ENCODE measurements around the gene GRIK4. TPM values are rescaled to one million over a fixed set of nuclear protein-coding genes. Genes with fewer than 3 reads are reported as not detected.

Gene GRIK4
- total RNA-seq, 1 experiment from 2014 or later: 3.3 TPM

GRCh38 chr11:120566176-120566575, 54.6 kb downstream of the GRIK4 start:
- DNase-seq (ENCODE audit: low spot score): no peak
- ATAC-seq: no peak
- peaks cover 2% of the 10 kb centered on the region; the same call in 1 of the 2 replicates for H3K9me3 Mint-ChIP-seq
- 0 out of 2 replicates have a peak, but pooled peaks cover 3% of the 10 kb centered on the region for H3K36me3 Mint-ChIP-seq
- ChIA-PET CTCF (interaction anchor here (0.7 to 1.8 kb wide), 3 partner anchors 55 to 119 kb away, joined by 3 to 5 read pairs (median 3); partner anchors contain the start of gene GRIK4), POLR2A (no interaction called here)
- peaks cover 40% of the 10 kb centered on the region for H3K27me3 Mint-ChIP-seq (ENCODE audit: low read depth)
- no peak overlapping the region for H3K27ac Mint-ChIP-seq
- H3K4me3 Mint-ChIP-seq: no peak overlapping the region
- TF ChIP-seq, protein P1, sequence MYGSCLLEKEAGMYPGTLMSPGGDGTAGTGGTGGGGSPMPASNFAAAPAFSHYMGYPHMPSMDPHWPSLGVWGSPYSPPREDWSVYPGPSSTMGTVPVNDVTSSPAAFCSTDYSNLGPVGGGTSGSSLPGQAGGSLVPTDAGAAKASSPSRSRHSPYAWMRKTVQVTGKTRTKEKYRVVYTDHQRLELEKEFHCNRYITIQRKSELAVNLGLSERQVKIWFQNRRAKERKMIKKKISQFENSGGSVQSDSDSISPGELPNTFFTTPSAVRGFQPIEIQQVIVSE (CRISPR knock-in tag; IDR thresholded peaks at IDR 0.05; ENCODE audit: borderline replicate concordance): no peak
- TF ChIP-seq ZNF416 (CRISPR knock-in tag; IDR thresholded peaks at IDR 0.05) (no peak), E2F4 (CRISPR knock-in tag; IDR thresholded peaks at IDR 0.05; ENCODE audit: borderline replicate concordance, low read depth) (no peak), HMGA2 (CRISPR knock-in tag; IDR thresholded peaks at IDR 0.05) (no peak), ZNF219 (CRISPR knock-in tag; IDR thresholded peaks at IDR 0.05; ENCODE audit: borderline replicate concordance) (no peak), TEAD1 (CRISPR knock-in tag; IDR thresholded peaks at IDR 0.05) (no peak), IRF2 (CRISPR knock-in tag; IDR thresholded peaks at IDR 0.05; ENCODE audit: borderline replicate concordance, low read depth) (no peak), TP53 (CRISPR knock-in tag; IDR thresholded peaks at IDR 0.05) (no peak), EMX1 (CRISPR knock-in tag; IDR thresholded peaks at IDR 0.05) (no peak), JAZF1 (CRISPR knock-in tag; IDR thresholded peaks at IDR 0.05) (no peak), GRHL2 (CRISPR knock-in tag; IDR thresholded peaks at IDR 0.05; ENCODE audit: insufficient replicate concordance, severe bottlenecking) (no peak), MYBL2 (CRISPR knock-in tag; IDR thresholded peaks at IDR 0.05) (no peak)
- TF ChIP-seq, protein P2, sequence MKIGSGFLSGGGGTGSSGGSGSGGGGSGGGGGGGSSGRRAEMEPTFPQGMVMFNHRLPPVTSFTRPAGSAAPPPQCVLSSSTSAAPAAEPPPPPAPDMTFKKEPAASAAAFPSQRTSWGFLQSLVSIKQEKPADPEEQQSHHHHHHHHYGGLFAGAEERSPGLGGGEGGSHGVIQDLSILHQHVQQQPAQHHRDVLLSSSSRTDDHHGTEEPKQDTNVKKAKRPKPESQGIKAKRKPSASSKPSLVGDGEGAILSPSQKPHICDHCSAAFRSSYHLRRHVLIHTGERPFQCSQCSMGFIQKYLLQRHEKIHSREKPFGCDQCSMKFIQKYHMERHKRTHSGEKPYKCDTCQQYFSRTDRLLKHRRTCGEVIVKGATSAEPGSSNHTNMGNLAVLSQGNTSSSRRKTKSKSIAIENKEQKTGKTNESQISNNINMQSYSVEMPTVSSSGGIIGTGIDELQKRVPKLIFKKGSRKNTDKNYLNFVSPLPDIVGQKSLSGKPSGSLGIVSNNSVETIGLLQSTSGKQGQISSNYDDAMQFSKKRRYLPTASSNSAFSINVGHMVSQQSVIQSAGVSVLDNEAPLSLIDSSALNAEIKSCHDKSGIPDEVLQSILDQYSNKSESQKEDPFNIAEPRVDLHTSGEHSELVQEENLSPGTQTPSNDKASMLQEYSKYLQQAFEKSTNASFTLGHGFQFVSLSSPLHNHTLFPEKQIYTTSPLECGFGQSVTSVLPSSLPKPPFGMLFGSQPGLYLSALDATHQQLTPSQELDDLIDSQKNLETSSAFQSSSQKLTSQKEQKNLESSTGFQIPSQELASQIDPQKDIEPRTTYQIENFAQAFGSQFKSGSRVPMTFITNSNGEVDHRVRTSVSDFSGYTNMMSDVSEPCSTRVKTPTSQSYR (CRISPR knock-in tag; IDR thresholded peaks at IDR 0.05): no peak
- TF ChIP-seq, protein P3, sequence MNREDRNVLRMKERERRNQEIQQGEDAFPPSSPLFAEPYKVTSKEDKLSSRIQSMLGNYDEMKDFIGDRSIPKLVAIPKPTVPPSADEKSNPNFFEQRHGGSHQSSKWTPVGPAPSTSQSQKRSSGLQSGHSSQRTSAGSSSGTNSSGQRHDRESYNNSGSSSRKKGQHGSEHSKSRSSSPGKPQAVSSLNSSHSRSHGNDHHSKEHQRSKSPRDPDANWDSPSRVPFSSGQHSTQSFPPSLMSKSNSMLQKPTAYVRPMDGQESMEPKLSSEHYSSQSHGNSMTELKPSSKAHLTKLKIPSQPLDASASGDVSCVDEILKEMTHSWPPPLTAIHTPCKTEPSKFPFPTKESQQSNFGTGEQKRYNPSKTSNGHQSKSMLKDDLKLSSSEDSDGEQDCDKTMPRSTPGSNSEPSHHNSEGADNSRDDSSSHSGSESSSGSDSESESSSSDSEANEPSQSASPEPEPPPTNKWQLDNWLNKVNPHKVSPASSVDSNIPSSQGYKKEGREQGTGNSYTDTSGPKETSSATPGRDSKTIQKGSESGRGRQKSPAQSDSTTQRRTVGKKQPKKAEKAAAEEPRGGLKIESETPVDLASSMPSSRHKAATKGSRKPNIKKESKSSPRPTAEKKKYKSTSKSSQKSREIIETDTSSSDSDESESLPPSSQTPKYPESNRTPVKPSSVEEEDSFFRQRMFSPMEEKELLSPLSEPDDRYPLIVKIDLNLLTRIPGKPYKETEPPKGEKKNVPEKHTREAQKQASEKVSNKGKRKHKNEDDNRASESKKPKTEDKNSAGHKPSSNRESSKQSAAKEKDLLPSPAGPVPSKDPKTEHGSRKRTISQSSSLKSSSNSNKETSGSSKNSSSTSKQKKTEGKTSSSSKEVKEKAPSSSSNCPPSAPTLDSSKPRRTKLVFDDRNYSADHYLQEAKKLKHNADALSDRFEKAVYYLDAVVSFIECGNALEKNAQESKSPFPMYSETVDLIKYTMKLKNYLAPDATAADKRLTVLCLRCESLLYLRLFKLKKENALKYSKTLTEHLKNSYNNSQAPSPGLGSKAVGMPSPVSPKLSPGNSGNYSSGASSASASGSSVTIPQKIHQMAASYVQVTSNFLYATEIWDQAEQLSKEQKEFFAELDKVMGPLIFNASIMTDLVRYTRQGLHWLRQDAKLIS (CRISPR knock-in tag; IDR thresholded peaks at IDR 0.05; ENCODE audit: borderline replicate concordance): no peak
- peaks cover 50% of the 10 kb centered on the region for H3K4me1 Mint-ChIP-seq

DNA sequence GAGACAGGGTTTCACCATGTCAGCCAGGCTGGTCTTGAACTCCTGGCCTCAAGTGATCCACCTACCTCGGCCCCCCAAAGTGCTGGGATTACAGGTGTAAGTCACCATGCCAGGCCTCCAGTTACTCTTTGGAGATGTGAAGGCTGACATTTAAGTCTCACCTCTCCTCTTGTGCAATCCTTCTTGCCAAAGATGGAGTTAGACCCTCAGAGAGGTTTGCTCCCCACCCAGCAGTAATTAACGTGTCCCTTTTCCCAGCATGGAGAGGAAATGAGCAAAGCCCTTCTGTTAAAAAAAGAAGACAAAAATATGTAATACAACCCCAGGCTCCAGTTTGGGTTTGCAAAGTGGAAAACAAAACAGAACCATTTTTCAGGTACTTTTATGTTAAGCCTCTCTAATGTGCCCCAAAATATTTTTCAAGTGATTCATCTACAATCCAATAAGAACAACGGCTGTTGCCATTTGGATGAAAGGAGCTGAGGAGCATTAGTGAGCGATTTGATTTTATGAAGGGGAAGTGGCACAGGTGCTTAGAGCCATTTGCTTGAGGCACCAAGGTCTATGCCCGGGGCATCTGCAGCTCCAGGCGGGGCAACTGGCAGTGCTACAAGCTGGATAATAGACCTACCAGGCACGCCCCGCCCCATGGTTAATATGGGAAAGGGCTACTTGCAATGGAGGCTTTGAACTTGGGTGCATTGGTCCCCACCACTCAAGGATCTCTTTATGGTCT, 57.2 kb downstream of the GRIK4 start:
- ATAC-seq (no peak), DNase-seq (ENCODE audit: low spot score) (no peak)
- no peak for TF ChIP-seq ELF4 (CRISPR knock-in tag; IDR thresholded peaks at IDR 0.05; ENCODE audit: low read depth)
- no peak for TF ChIP-seq E2F4 (CRISPR knock-in tag; IDR thresholded peaks at IDR 0.05; ENCODE audit: borderline replicate concordance, low read depth)
- TF ChIP-seq HMGA2 (CRISPR knock-in tag; IDR thresholded peaks at IDR 0.05): no peak
- no peak for TF ChIP-seq SMAD4 (CRISPR knock-in tag; IDR thresholded peaks at IDR 0.05)
- no peak for TF ChIP-seq NR1H2 (CRISPR knock-in tag; IDR thresholded peaks at IDR 0.05)
- TF ChIP-seq, protein P4, sequence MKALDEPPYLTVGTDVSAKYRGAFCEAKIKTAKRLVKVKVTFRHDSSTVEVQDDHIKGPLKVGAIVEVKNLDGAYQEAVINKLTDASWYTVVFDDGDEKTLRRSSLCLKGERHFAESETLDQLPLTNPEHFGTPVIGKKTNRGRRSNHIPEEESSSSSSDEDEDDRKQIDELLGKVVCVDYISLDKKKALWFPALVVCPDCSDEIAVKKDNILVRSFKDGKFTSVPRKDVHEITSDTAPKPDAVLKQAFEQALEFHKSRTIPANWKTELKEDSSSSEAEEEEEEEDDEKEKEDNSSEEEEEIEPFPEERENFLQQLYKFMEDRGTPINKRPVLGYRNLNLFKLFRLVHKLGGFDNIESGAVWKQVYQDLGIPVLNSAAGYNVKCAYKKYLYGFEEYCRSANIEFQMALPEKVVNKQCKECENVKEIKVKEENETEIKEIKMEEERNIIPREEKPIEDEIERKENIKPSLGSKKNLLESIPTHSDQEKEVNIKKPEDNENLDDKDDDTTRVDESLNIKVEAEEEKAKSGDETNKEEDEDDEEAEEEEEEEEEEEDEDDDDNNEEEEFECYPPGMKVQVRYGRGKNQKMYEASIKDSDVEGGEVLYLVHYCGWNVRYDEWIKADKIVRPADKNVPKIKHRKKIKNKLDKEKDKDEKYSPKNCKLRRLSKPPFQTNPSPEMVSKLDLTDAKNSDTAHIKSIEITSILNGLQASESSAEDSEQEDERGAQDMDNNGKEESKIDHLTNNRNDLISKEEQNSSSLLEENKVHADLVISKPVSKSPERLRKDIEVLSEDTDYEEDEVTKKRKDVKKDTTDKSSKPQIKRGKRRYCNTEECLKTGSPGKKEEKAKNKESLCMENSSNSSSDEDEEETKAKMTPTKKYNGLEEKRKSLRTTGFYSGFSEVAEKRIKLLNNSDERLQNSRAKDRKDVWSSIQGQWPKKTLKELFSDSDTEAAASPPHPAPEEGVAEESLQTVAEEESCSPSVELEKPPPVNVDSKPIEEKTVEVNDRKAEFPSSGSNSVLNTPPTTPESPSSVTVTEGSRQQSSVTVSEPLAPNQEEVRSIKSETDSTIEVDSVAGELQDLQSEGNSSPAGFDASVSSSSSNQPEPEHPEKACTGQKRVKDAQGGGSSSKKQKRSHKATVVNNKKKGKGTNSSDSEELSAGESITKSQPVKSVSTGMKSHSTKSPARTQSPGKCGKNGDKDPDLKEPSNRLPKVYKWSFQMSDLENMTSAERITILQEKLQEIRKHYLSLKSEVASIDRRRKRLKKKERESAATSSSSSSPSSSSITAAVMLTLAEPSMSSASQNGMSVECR (CRISPR knock-in tag; IDR thresholded peaks at IDR 0.05; ENCODE audit: borderline replicate concordance): no peak
- TF ChIP-seq GTF2I (CRISPR knock-in tag; conservative IDR thresholded peaks at IDR 0.05): no peak
- H3K9me3 Mint-ChIP-seq: peaks cover 3% of the 10 kb centered on the region; the same call in 1 of the 2 replicates
- CTCF ChIA-PET: interaction anchor here (0.9 to 2.3 kb wide), 5 partner anchors 20 to 116 kb away, joined by 3 to 8 read pairs (median 4); no protein-coding TSS in a partner anchor
- H3K27ac Mint-ChIP-seq: no peak overlapping the region
- H3K27me3 Mint-ChIP-seq (ENCODE audit: low read depth): peaks cover 25% of the 10 kb centered on the region
- peaks cover 46% of the 10 kb centered on the region for H3K4me1 Mint-ChIP-seq
- 0 out of 2 replicates have a peak, but pooled peaks cover 4% of the 10 kb centered on the region for H3K36me3 Mint-ChIP-seq
- H3K4me3 Mint-ChIP-seq: no peak overlapping the region
- POLR2A ChIA-PET: no interaction called here

All from WTC11 (cell line).